ENCODE results near the gene PHRF1. TPM values are rescaled to one million over a fixed set of nuclear protein-coding genes. Genes with fewer than 3 reads are reported as not detected.

The PHRF1 gene
- total and polyA plus RNA-seq, 2 of the 4 experiments (the other 2 are of a cell fraction), result 10.9 to 17.5 TPM

DNA sequence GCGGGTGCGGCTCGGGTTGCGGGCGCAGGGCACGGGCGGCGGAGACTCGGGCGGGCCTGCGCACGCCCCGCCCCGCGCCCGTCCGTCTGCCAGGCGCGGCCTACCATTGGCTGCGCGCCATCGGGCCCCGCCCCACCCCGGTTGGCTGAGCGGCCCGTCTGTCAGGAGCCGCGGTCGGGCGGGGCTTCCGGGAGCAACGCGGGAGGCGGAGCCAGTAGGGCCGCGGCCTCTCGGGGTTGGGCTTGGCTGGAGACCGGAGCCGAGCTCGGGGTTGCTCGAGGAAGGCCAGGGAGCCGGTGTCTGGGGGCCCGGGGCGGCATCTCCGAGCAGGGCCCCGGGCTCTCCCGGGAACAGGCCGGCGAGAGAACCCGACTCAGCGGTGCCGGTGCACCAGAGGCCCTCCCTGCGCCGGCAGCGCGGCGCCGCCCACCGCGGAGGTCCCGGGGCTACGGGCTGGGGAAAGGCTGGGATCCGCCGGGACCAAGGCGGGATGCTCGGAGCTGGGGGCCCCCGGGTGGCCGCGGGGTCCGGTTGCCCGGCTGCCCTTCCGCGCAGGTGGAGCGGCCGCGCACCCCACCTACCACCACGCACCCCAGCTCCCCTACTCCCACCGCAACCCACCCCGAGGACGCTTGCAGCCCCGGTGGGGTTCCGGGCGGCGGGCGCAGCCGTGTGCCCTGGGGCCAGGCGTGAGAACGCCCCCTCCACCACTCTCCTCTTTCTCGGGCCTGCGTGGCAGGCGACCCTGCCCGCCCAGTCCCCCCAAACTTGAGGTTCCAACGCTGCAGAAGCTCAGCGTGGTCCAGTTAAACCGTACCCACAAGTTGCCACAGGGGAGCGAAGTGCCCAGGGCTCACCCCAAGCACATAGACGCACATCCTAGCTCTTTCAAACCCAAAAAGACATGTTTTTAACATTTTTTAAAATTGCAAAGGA, 40.5 kb upstream of the PHRF1 start, which contains the start of gene HRAS:
TSS of gene HRAS (minus strand) at position 58 of the 936 bp plus-strand sequence.
- Histone ChIP-seq H2AFZ (replicated peaks; ENCODE audit: low read length, poor library complexity) (peak within 1 kb of the TSS; percentile 87), H4K8ac (ENCODE audit: low read depth in 2 of 2, low read length in 2 of 2) (peak within 1 kb of the TSS; percentile 69 to 87), H3K14ac (replicated peaks; ENCODE audit: low read depth, low read length) (peak within 1 kb of the TSS; percentile 79; the same call in 1 of the 2 replicates), H3K18ac (ENCODE audit: low read depth, low read length) (no peak within 1 kb of the TSS), H2BK15ac (ENCODE audit: low read depth, low read length) (no peak within 1 kb of the TSS; the same call in 2 of the 3 replicates), H2AK9ac (replicated peaks; ENCODE audit: low read depth, low read length, poor library complexity) (peak within 1 kb of the TSS; percentile 98), H3K27me3 (ENCODE audit: control insufficient read depth, insufficient read depth, low read length) (no peaks in the 10 kb centered on the region), H3K56ac (ENCODE audit: extremely low read depth, insufficient read depth, low read length) (0 out of 2 replicates have a peak within 1 kb of the TSS, but pooled peaks have one; percentile 51), H4K5ac (ENCODE audit: low read depth, low read length) (no peak within 1 kb of the TSS), H3K27ac (ENCODE audit: insufficient read depth, low read length) (peak within 1 kb of the TSS; percentile 71), H2AK5ac (ENCODE audit: low read depth, low read length) (peak within 1 kb of the TSS; percentile 58; the same call in 1 of the 2 replicates), H3K4ac (ENCODE audit: low read depth, low read length) (peak within 1 kb of the TSS; percentile 36), H3K4me3 (ENCODE audit: insufficient read depth, low read depth, low read length) (peak within 1 kb of the TSS; percentile 95), H4K20me1 (ENCODE audit: insufficient read depth, low read length) (peaks cover 16% of the 10 kb centered on the region), H2BK120ac (ENCODE audit: low read depth, low read length) (no peak within 1 kb of the TSS), H2BK5ac (ENCODE audit: low read depth, low read length, poor library complexity, severe bottlenecking) (peak within 1 kb of the TSS; percentile 57), H3K4me1 (ENCODE audit: control insufficient read depth, insufficient read depth, low read length) (peaks cover 16% of the 10 kb centered on the region), H3K23ac (ENCODE audit: low read depth, low read length) (peak within 1 kb of the TSS; percentile 22), H3K4me2 (ENCODE audit: low read depth, low read length) (peak within 1 kb of the TSS; percentile 91), H3K9me3 (ENCODE audit: control insufficient read depth, insufficient read depth, low read length) (no peaks in the 10 kb centered on the region), H3K36me3 (ENCODE audit: control insufficient read depth, insufficient read depth, low read length) (peaks cover 21% of the 10 kb centered on the region; the same call in 1 of the 2 replicates), H3K9ac (ENCODE audit: low read depth, low read length) (peak within 1 kb of the TSS; percentile 75), H2BK20ac (ENCODE audit: low read depth, low read length) (no peak within 1 kb of the TSS), H4K91ac (ENCODE audit: insufficient read depth, low read depth, low read length) (no peak within 1 kb of the TSS; the same call in 1 of the 2 replicates), H3K9me1 (ENCODE audit: insufficient read depth, low read length) (peaks cover 3% of the 10 kb centered on the region; the same call in 1 of the 2 replicates), H3K79me1 (ENCODE audit: low read depth in 1 of 2, low read length in 2 of 2) (peaks cover 3 to 26% of the 10 kb centered on the region in 2 experiments; a peak in 3 of 4 replicates)
- ChIA-PET POLR2A (ENCODE audit: unreplicated experiment) (no interaction called here), CTCF (interaction anchor here (0.5 to 0.7 kb wide), 2 partner anchors 14 to 17 kb away, joined by 3 to 6 read pairs; no protein-coding TSS in a partner anchor)
- intact Hi-C loops (cut with micrococcal nuclease) (no loop called here), dilution Hi-C loops (cut with HindIII; ENCODE audit: low sequenced_read_pairs, unreplicated experiment) (no loop called here), in situ Hi-C loops (cut with MboI; ENCODE audit: low sequenced_read_pairs) (no loop called here)
- ATAC-seq (ENCODE audit: low read depth) (peak; percentile 93), DNase-seq (peak; percentile 90)
- 4% methylated on average over 67 of the region's 97 CpGs; no CpG with 5 or more reads in 1 of the 2 experiments for WGBS, 2 experiments (ENCODE audit: extremely low coverage in 2 of 2, insufficient read length in 1 of 2)
- no TSS peak for BruUV-seq (replicated peaks)
- TF ChIP-seq MAFK (IDR thresholded peaks at IDR 0.05; ENCODE audit: low read depth, low read length) (no peak), CHD1 (IDR thresholded peaks at IDR 0.05; ENCODE audit: low read depth, low read length) (no peak), CEBPB (IDR thresholded peaks at IDR 0.05; ENCODE audit: low read depth, low read length) (no peak), BHLHE40 (IDR thresholded peaks at IDR 0.05; ENCODE audit: low read depth, low read length) (peak; percentile 45; the same call in 1 of the 2 replicates), RAD21 (IDR thresholded peaks at IDR 0.05; ENCODE audit: low read length) (no peak), FOS (IDR thresholded peaks at IDR 0.05; ENCODE audit: low read depth, low read length) (0 out of 2 replicates have a peak, but pooled peaks have one; percentile 36), SMC3 (IDR thresholded peaks at IDR 0.05; ENCODE audit: low read depth, low read length) (no peak), RFX5 (IDR thresholded peaks at IDR 0.05; ENCODE audit: low read depth, low read length) (no peak), POLR2A (IDR thresholded peaks at IDR 0.05; ENCODE audit: low read depth, low read length) (peak; percentile 60), NFE2L2 (IDR thresholded peaks at IDR 0.05; ENCODE audit: low read depth, low read length) (no peak), MXI1 (IDR thresholded peaks at IDR 0.05; ENCODE audit: borderline replicate concordance, low read depth, low read length) (no peak), RCOR1 (IDR thresholded peaks at IDR 0.05; ENCODE audit: insufficient replicate concordance, low read length) (no peak)
- TF ChIP-seq, protein P1, sequence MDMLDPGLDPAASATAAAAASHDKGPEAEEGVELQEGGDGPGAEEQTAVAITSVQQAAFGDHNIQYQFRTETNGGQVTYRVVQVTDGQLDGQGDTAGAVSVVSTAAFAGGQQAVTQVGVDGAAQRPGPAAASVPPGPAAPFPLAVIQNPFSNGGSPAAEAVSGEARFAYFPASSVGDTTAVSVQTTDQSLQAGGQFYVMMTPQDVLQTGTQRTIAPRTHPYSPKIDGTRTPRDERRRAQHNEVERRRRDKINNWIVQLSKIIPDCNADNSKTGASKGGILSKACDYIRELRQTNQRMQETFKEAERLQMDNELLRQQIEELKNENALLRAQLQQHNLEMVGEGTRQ (IDR thresholded peaks at IDR 0.05; ENCODE audit: low read depth, low read length), result no peak
- TF ChIP-seq, protein P2, sequence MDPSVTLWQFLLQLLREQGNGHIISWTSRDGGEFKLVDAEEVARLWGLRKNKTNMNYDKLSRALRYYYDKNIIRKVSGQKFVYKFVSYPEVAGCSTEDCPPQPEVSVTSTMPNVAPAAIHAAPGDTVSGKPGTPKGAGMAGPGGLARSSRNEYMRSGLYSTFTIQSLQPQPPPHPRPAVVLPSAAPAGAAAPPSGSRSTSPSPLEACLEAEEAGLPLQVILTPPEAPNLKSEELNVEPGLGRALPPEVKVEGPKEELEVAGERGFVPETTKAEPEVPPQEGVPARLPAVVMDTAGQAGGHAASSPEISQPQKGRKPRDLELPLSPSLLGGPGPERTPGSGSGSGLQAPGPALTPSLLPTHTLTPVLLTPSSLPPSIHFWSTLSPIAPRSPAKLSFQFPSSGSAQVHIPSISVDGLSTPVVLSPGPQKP (IDR thresholded peaks at IDR 0.05; ENCODE audit: borderline replicate concordance, low read depth, low read length), result no peak

Measured in IMR-90 (cell line).